Duodenal mucosa (tissue), 2 donors: ENCODE data around the gene C22orf31.

ENCODE experiments used
- H3K27ac ChIP-seq: one replicate; pipeline ENCODE4 v1.7.0; 2013; ENCODE audit warnings: low read depth, low read length
- H3K27me3 ChIP-seq, 2 donors: one replicate each; pipeline ENCODE4 v1.7.0; 2013; ENCODE audit warnings: low read length in 2 of 2, control low read depth in 1 of 2; ENCODE audit not compliant: insufficient read depth in 2 of 2, control insufficient read depth in 1 of 2
- H3K36me3 ChIP-seq, 2 donors: one replicate each; pipeline ENCODE4 v1.7.0; 2013; ENCODE audit warnings: low read length in 2 of 2, control low read depth in 1 of 2; ENCODE audit not compliant: insufficient read depth in 2 of 2, control insufficient read depth in 1 of 2
- H3K4me1 ChIP-seq, 2 donors: one replicate each; pipeline ENCODE4 v1.7.0; 2013; ENCODE audit warnings: low read length in 2 of 2, control low read depth in 1 of 2; ENCODE audit not compliant: insufficient read depth in 2 of 2, control insufficient read depth in 1 of 2
- H3K4me3 ChIP-seq, 2 donors: one replicate each; pipeline ENCODE4 v1.7.0; 2013; ENCODE audit warnings: low read length in 2 of 2, low read depth in 1 of 2
- H3K9ac ChIP-seq, 2 donors: one replicate each; pipeline ENCODE4 v1.7.0; 2013; ENCODE audit warnings: low read length in 2 of 2, low read depth in 1 of 2
- H3K9me3 ChIP-seq, 2 donors: one replicate each; pipeline ENCODE4 v1.7.0; 2013; ENCODE audit warnings: low read length in 2 of 2, control low read depth in 1 of 2; ENCODE audit not compliant: control insufficient read depth in 1 of 2

Gene C22orf31

DNA sequence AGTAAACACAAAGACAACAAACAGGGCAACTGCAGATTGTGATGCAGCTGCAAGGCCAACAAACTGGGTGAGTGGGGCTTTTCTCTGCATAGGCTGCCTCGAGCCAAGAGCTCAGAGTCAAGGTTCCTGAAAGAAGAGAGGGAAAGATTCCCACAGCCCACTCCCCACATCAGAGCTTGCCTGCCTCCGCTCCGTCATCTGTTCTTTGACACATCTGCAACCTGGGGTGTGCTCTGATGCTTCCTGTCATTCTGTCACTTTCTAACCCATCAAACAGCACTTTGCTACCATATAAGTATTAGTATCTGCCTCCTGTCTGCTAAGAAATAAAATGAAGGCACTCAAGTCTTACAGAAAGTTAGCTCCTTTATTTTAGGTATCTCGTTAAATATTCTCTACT lies 46.9 kb downstream of the C22orf31 start:
- Histone ChIP-seq H3K4me1 (peaks cover 37% of the 10 kb centered on the region in 2 donors), H3K27ac (no peak overlapping the region), H3K9me3 (peaks cover 0 to 2% of the 10 kb centered on the region in 2 donors), H3K9ac (no peak overlapping the region), H3K4me3 (no peak overlapping the region), H3K36me3 (no peaks in the 10 kb centered on the region), H3K27me3 (no peaks in the 10 kb centered on the region)

DNA sequence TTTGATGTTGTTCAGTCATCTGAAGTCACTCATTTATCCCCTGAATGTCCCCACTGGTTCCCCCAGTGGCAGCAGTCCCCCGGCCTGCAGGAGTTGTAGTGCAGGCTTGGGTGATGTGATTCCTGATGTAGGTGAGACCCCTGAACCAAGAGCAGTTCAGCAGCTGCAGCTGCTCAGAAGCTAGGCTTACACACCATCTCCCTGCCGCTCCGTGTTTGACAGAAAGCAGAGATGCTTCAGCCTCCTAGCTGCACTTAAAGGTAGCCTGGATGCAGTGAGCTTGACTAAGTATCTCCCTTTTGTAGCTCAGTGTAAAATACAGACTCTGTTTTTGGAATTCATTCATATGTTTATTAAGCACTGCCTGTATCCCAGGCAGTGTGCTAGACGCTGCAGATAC lies 47.3 kb downstream of the C22orf31 start:
- Histone ChIP-seq H3K27me3 (no peaks in the 10 kb centered on the region), H3K9ac (no peak overlapping the region), H3K27ac (no peak overlapping the region)

DNA sequence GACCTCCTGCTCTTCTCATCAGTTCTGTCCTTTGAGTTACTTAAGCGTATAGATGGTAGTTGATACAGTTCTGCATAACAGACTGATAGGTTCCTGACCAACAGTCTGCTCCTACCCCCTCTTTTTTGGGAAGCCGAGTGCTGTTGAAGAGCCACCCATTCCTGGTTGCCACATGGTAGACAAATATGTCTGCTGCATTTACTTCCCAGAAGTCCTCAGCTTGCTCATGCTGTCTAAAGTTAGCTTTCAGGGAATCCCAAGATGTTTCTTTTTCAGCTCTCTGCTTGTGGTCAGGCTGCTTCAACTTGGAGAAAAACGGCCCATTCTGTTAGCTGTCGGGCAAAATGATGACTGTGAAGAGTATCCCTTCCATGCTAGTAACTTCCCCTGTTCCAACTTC lies 48.7 kb downstream of the C22orf31 start:
- H3K27me3 ChIP-seq = no peaks in the 10 kb centered on the region
- no peak overlapping the region for H3K27ac ChIP-seq
- peaks cover 37% of the 10 kb centered on the region in 2 donors for H3K4me1 ChIP-seq
- H3K9me3 ChIP-seq = no peaks in the 10 kb centered on the region
- H3K4me3 ChIP-seq = no peak overlapping the region
- no peak overlapping the region for H3K9ac ChIP-seq
- no peaks in the 10 kb centered on the region for H3K36me3 ChIP-seq

More for the DNA sequence above, 47.3 kb downstream of the C22orf31 start:
- Histone ChIP-seq H3K4me1 (peaks cover 37% of the 10 kb centered on the region in 2 donors), H3K36me3 (no peaks in the 10 kb centered on the region), H3K9me3 (peaks cover 0 to 2% of the 10 kb centered on the region in 2 donors), H3K4me3 (no peak overlapping the region)

DNA sequence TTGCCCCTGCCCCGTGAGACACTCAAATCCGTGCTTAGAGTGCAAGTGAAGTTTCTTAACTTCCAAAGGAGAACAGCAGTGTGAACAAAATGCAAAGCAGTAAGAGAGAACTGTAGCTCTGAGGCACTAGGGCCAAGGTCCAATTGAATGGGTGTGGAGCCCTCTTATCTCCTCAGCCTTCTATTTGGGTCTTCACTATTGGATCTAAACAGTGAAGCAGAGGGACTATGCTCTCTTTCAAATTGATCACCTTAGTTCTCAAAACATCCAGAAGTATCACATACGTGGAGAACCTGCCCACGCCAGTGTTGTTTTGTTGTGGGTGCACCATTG lies 49.6 kb downstream of the C22orf31 start:
- Histone ChIP-seq H3K27ac (no peak overlapping the region), H3K9me3 (no peaks in the 10 kb centered on the region), H3K27me3 (no peaks in the 10 kb centered on the region), H3K4me1 (peaks cover 33 to 36% of the 10 kb centered on the region in 2 donors), H3K36me3 (no peaks in the 10 kb centered on the region), H3K4me3 (peak overlapping the region; percentile 12 to 35), H3K9ac (peak overlapping the region in 1 of 2 donors; percentile 13)

DNA sequence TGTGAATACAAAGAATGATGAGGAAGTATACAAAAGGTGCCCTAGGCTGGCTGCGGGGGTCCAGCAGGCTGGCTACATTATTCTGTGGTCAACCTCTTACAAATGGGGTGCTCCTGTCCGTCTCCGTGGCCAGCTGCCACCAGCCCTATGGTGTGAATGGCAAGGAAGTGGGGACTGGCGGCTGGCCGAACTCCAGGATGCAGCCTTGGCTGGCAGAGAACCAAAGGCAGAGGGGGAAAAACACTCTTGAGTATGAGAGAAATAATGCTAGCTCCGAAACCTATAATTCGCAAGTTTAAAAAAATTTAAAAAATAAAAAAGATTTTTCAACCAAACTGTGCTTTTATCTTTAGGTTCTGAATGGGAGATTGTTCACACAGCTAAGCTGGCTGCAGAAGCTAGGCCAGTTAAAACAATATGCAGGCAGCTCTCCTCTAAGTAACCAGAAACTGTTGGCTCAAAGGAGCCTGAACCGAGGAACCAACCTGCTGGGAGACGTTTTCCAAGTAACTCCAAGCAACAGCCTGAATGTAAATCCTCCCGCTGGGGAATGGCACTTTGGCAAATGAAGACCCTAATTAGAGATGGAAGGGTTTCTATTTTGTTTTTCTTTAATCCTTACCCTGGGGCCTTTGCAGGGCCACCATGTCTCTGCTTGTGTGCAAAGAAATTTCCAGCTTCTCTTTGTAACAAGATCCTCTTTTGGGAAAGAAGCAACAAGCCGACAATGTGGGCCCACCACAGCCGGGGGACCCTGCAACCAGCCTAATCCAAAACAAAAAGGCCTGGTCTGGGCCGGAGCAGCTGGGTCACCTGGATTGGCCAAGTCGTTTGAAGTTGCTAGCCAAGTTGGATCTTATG lies 50.2 kb downstream of the C22orf31 start:
- peak overlapping the region in 1 of 2 donors; percentile 13 for H3K9ac ChIP-seq
- H3K4me3 ChIP-seq = peak overlapping the region; percentile 12 to 35
- no peaks in the 10 kb centered on the region for H3K36me3 ChIP-seq
- H3K27me3 ChIP-seq = no peaks in the 10 kb centered on the region
- no peaks in the 10 kb centered on the region for H3K9me3 ChIP-seq
- H3K4me1 ChIP-seq = peaks cover 27 to 31% of the 10 kb centered on the region in 2 donors
- H3K27ac ChIP-seq = no peak overlapping the region

DNA sequence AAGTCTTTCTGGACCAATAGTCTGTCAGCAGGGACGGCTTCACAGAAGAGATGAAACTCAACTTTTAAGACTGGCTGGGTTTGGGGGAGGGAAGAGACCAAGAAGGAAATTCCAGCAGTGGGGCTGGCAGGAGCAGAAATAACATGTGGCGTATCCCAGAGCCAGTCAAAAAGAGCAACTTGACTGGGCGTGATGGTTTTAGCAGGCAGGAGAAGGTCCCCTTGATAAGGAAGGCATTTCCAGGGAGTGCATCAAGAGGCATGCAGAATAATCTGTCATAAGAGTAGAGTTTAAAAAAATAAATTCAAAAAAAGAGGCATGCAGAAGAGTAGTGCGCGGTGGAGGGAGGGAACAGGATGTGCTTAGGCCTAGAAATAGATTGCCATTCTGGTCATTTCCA lies 52.5 kb downstream of the C22orf31 start:
- Histone ChIP-seq H3K36me3 (no peaks in the 10 kb centered on the region), H3K27ac (no peak overlapping the region), H3K4me3 (no peak overlapping the region), H3K9ac (no peak overlapping the region), H3K9me3 (no peaks in the 10 kb centered on the region), H3K4me1 (peaks cover 31 to 39% of the 10 kb centered on the region in 2 donors), H3K27me3 (no peaks in the 10 kb centered on the region)
